B cell (primary cell): ENCODE data around the gene SHISA8.

Source experiments
- CTCF ChIP-seq: fragments of 200-600 bp; IDR thresholded peaks from one replicate; pipeline ENCODE4 v1.8.0; 2022; ENCODE audit warnings: antibody characterized with exemption, mild to moderate bottlenecking
- EZH2 ChIP-seq: IDR thresholded peaks from 2 replicates; pipeline ENCODE4 v1.6.1; 2012; ENCODE audit warnings: borderline replicate concordance, low read depth, mild to moderate bottlenecking, moderate library complexity, low read length; ENCODE audit not compliant: insufficient read depth, poor library complexity, severe bottlenecking

- TF ChIP-seq CTCF (no peak), EZH2 (no peak)
Measured at GRCh38 chr22:41906822-41907221, 8.1 kb downstream of the SHISA8 start.
